Embryonic facial prominence (tissue), 1 donor: Measurements from ENCODE around the gene MLIP.
"Not testable (repeated sequence)": the region's sequence is repeated elsewhere in the genome, so short reads cannot be mapped to it uniquely, and the experiment has no call there.

ENCODE experiments used
- DNase-seq: peaks from one replicate; pipeline ENCODE4 v3.0.0-alpha.2; 2016; ENCODE audit errors: extremely low spot score

Gene MLIP

GRCh38 chr6:54111341-54112045 lies at the start of gene MLIP:
Gene MLIP, plus strand, starts transcription at chr6:54111443. Its CDS starts 37 bp downstream, at chr6:54111480.
- no peak for DNase-seq

- no peak for DNase-seq
Measured at GRCh38 chr6:54063228-54063539, 48.1 kb upstream of the MLIP start.

GRCh38 chr6:54068694-54069093 lies 42.5 kb upstream of the MLIP start:
- no peak for DNase-seq

- DNase-seq = no peak
Measured at GRCh38 chr6:54070025-54070424, 41.2 kb upstream of the MLIP start.

GRCh38 chr6:54071821-54072340 lies 39.4 kb upstream of the MLIP start:
- no peak for DNase-seq

- DNase-seq = no peak
Measured at GRCh38 chr6:54072635-54073313, 38.5 kb upstream of the MLIP start.

- no peak for DNase-seq
Measured at GRCh38 chr6:54073487-54073886, 37.8 kb upstream of the MLIP start.

GRCh38 chr6:54074109-54074508 lies 37.1 kb upstream of the MLIP start:
- no peak for DNase-seq

- no peak for DNase-seq
Measured at GRCh38 chr6:54074578-54075195, 36.6 kb upstream of the MLIP start.

- no peak for DNase-seq
Measured at GRCh38 chr6:54076159-54076789, 35.0 kb upstream of the MLIP start.

GRCh38 chr6:54081499-54081898 lies 29.7 kb upstream of the MLIP start:
- DNase-seq = not testable (repeated sequence)

- DNase-seq = no peak
Measured at GRCh38 chr6:54083287-54083686, 28.0 kb upstream of the MLIP start.

GRCh38 chr6:54084231-54084630 lies 27.0 kb upstream of the MLIP start:
- DNase-seq = no peak

GRCh38 chr6:54085047-54085446 lies 26.2 kb upstream of the MLIP start:
- no peak for DNase-seq

- no peak for DNase-seq
Measured at GRCh38 chr6:54085541-54085940, 25.7 kb upstream of the MLIP start.

- DNase-seq = no peak
Measured at GRCh38 chr6:54086439-54086838, 24.8 kb upstream of the MLIP start.

- no peak for DNase-seq
Measured at GRCh38 chr6:54087721-54088120, 23.5 kb upstream of the MLIP start.

GRCh38 chr6:54093326-54093948 lies 17.8 kb upstream of the MLIP start:
- DNase-seq = no peak

GRCh38 chr6:54094293-54094692 lies 16.9 kb upstream of the MLIP start:
- no peak for DNase-seq

- DNase-seq = no peak
Measured at GRCh38 chr6:54094786-54095185, 16.5 kb upstream of the MLIP start.

- DNase-seq = no peak
Measured at GRCh38 chr6:54095723-54096122, 15.5 kb upstream of the MLIP start.

- DNase-seq = no peak
Measured at GRCh38 chr6:54096811-54097210, 14.4 kb upstream of the MLIP start.
